ENCODE measurements around the gene GAD2.

DNA sequence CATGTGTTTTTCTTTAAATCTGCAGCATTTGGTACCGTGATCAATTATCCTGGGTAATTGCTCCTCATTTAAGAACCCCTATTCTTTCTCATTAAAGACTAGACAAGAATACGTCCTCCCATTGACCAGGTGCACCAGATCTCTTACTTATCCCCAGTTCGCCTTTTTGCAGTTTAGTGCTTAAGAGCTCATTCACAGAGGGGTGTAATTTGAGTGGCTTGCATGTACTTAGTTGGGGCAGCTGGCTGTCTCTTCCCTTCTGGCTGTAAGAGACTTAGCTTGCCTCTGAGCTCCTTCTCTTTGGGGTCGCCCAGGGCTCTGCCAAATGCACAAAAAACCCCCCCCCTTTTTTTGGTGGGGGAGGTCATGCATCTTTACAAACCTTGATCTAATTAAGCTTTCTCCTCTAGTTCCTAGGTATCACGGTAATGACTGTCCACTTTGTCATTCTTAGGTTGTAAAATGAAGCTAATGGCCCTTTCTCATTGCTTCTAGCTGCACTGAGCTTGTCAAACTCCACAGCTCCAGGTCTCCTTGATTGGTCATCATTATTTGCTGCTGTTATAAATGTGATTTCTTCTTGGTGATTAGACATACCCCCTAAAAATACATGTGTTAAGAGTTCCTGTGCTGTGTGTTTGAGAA is 26.3 kb downstream of the GAD2 start:
- TF ChIP-seq, protein P1, sequence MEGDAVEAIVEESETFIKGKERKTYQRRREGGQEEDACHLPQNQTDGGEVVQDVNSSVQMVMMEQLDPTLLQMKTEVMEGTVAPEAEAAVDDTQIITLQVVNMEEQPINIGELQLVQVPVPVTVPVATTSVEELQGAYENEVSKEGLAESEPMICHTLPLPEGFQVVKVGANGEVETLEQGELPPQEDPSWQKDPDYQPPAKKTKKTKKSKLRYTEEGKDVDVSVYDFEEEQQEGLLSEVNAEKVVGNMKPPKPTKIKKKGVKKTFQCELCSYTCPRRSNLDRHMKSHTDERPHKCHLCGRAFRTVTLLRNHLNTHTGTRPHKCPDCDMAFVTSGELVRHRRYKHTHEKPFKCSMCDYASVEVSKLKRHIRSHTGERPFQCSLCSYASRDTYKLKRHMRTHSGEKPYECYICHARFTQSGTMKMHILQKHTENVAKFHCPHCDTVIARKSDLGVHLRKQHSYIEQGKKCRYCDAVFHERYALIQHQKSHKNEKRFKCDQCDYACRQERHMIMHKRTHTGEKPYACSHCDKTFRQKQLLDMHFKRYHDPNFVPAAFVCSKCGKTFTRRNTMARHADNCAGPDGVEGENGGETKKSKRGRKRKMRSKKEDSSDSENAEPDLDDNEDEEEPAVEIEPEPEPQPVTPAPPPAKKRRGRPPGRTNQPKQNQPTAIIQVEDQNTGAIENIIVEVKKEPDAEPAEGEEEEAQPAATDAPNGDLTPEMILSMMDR (IDR thresholded peaks at IDR 0.05), result no peak
- TF ChIP-seq EP300 (IDR thresholded peaks at IDR 0.05), result no peak
